Measurements from ENCODE around the gene BTBD9. TPM values are rescaled to one million over a fixed set of nuclear protein-coding genes. Genes with fewer than 3 reads are reported as not detected.

BTBD9 gene
- total RNA-seq, 4 donors from 2014 or later, result 10.8 to 26.3 (median 15.3) TPM

GRCh38 chr6:38498805-38499445 lies 140.8 kb downstream of the BTBD9 start:
- no peak for ATAC-seq (ENCODE audit: low FRiP score)

GRCh38 chr6:38498085-38498484 lies 141.6 kb downstream of the BTBD9 start:
- TF ChIP-seq CTCF (IDR thresholded peaks at IDR 0.05), result no peak
- ATAC-seq (ENCODE audit: low FRiP score), result no peak
- no peak for DNase-seq (ENCODE audit: low spot score)

More at GRCh38 chr6:38498805-38499445, 140.8 kb downstream of the BTBD9 start:
- no peak for DNase-seq (ENCODE audit: low spot score)
- no peak for TF ChIP-seq CTCF (IDR thresholded peaks at IDR 0.05)

GRCh38 chr6:38497546-38497945 lies 142.2 kb downstream of the BTBD9 start:
- ATAC-seq (ENCODE audit: low FRiP score), result no peak
- no peak for DNase-seq (ENCODE audit: low spot score)
- TF ChIP-seq CTCF (IDR thresholded peaks at IDR 0.05), result no peak

GRCh38 chr6:38495922-38496635 lies 143.7 kb downstream of the BTBD9 start:
- TF ChIP-seq CTCF (IDR thresholded peaks at IDR 0.05), result no peak
- ATAC-seq (ENCODE audit: low FRiP score) (no peak), DNase-seq (ENCODE audit: low spot score) (no peak)

- no peak for DNase-seq (ENCODE audit: low spot score)
- no peak for TF ChIP-seq CTCF (IDR thresholded peaks at IDR 0.05)
- no peak for ATAC-seq (ENCODE audit: low FRiP score)
Observed at GRCh38 chr6:38495518-38495917, 144.2 kb downstream of the BTBD9 start.

- peak; percentile 98 for DNase-seq (ENCODE audit: low spot score)
- peak in 1 of 3 donors; percentile 91 for TF ChIP-seq CTCF (IDR thresholded peaks at IDR 0.05)
- no peak for ATAC-seq (ENCODE audit: low FRiP score)
Observed at GRCh38 chr6:38493931-38494547, 145.7 kb downstream of the BTBD9 start.
